Liver (tissue), 9 donors: ENCODE results near the gene PATJ. TPM values are rescaled to one million over a fixed set of nuclear protein-coding genes. Genes with fewer than 3 reads are reported as not detected.

Experiments
- DNase-seq: peaks from one replicate; pipeline ENCODE4 v3.0.0-alpha.2; 2017; ENCODE audit warnings: low spot score
- H3K27ac ChIP-seq, 2 donors: one replicate each; pipeline ENCODE4 v1.7.0; 2013; ENCODE audit warnings: inconsistent platforms in 2 of 2, low read length in 2 of 2, control low read depth in 1 of 2, low read depth in 1 of 2, mild to moderate bottlenecking in 1 of 2
- H3K27me3 ChIP-seq, 4 donors: one replicate each; pipeline versions ENCODE4 v1.6.1 to v1.7.0; 2013; ENCODE audit warnings: low read length in 3 of 4, inconsistent platforms in 1 of 4, mild to moderate bottlenecking in 1 of 4, moderate library complexity in 1 of 4; ENCODE audit not compliant: control insufficient read depth in 4 of 4, insufficient read depth in 4 of 4
- H3K36me3 ChIP-seq, 4 donors: one replicate each; pipeline versions ENCODE4 v1.6.1 to v1.7.0; 2013; ENCODE audit warnings: low read length in 3 of 4, mild to moderate bottlenecking in 3 of 4, low read depth in 1 of 4, moderate library complexity in 1 of 4; ENCODE audit not compliant: control insufficient read depth in 4 of 4, insufficient read depth in 3 of 4
- H3K4me1 ChIP-seq, 4 donors: one replicate each; pipeline versions ENCODE4 v1.6.1 to v1.7.0; 2013; ENCODE audit warnings: low read length in 3 of 4, mild to moderate bottlenecking in 3 of 4, moderate library complexity in 1 of 4; ENCODE audit not compliant: control insufficient read depth in 4 of 4, insufficient read depth in 4 of 4
- H3K4me3 ChIP-seq, 3 donors: one replicate each; pipeline versions ENCODE4 v1.6.1 to v1.7.0; 2013; ENCODE audit warnings: low read length in 3 of 3, control low read depth in 1 of 3, low read depth in 1 of 3, mild to moderate bottlenecking in 1 of 3
- H3K9ac ChIP-seq, 2 donors: one replicate each; pipeline ENCODE4 v1.7.0; 2013; ENCODE audit warnings: low read length in 2 of 2, mild to moderate bottlenecking in 2 of 2, moderate library complexity in 2 of 2, control low read depth in 1 of 2, low read depth in 1 of 2
- H3K9me3 ChIP-seq, 4 donors: one replicate each; pipeline versions ENCODE4 v1.6.1 to v1.7.0; 2013; ENCODE audit warnings: low read length in 3 of 4; ENCODE audit not compliant: control insufficient read depth in 4 of 4
- EGR1 ChIP-seq, 2 donors: IDR thresholded peaks; 2 replicates each; pipeline ENCODE4 v1.6.1; 2016 to 2018; ENCODE audit warnings: antibody characterized with exemption in 2 of 2, low read depth in 2 of 2
- FOXA1 ChIP-seq: IDR thresholded peaks from 2 replicates; pipeline ENCODE4 v1.6.1; 2016; ENCODE audit warnings: antibody characterized with exemption
- FOXA2 ChIP-seq: IDR thresholded peaks from 2 replicates; pipeline ENCODE4 v1.6.1; 2016; ENCODE audit warnings: antibody characterized with exemption
- GABPA ChIP-seq, 2 donors: IDR thresholded peaks in 1 of 2; conservative IDR thresholded peaks in 1 of 2; 2 replicates each; pipeline ENCODE4 v1.6.1; 2016; ENCODE audit warnings: antibody characterized with exemption in 2 of 2, mild to moderate bottlenecking in 1 of 2, moderate library complexity in 1 of 2
- HNF4A ChIP-seq, 2 donors: conservative IDR thresholded peaks; 2 replicates each; pipeline ENCODE4 v1.6.1; 2016; ENCODE audit warnings: antibody characterized with exemption in 2 of 2, mild to moderate bottlenecking in 2 of 2
- HNF4G ChIP-seq: IDR thresholded peaks from 2 replicates; pipeline ENCODE4 v1.6.1; 2016; ENCODE audit warnings: antibody characterized with exemption
- JUND ChIP-seq, 2 donors: IDR thresholded peaks; 2 replicates each; pipeline ENCODE4 v1.6.1; 2016; ENCODE audit warnings: antibody characterized with exemption in 2 of 2
- NR2F2 ChIP-seq: IDR thresholded peaks from 2 replicates; pipeline ENCODE4 v1.6.1; 2016; ENCODE audit warnings: antibody characterized with exemption
- RAD21 ChIP-seq, 2 donors: IDR thresholded peaks; 2 replicates each; pipeline ENCODE4 v1.6.1; 2016; ENCODE audit warnings: antibody characterized with exemption in 2 of 2, mild to moderate bottlenecking in 2 of 2
- RXRA ChIP-seq, 2 donors: IDR thresholded peaks; 2 replicates each; pipeline ENCODE4 v1.6.1; 2017 to 2018; ENCODE audit warnings: antibody characterized with exemption in 2 of 2, mild to moderate bottlenecking in 1 of 2
- TAF1 ChIP-seq: conservative IDR thresholded peaks from 2 replicates; pipeline ENCODE4 v1.6.1; 2016; ENCODE audit warnings: antibody characterized with exemption, mild to moderate bottlenecking
- YY1 ChIP-seq: IDR thresholded peaks from 2 replicates; pipeline ENCODE4 v1.6.1; 2016; ENCODE audit warnings: antibody characterized with exemption, mild to moderate bottlenecking
- WGBS: extraction: QIAGEN DNeasy Blood & Tissue Kit; methylation state at CpG from one replicate; pipeline ENCODE4 v1.1.7; 2013; 5-methylcytosine and 5-hydroxymethylcytosine counted together
- polyA plus RNA-seq, 2 donors: library from polyadenylated mRNA; stranded (reverse) in 1 of 2; unstranded in 1 of 2; fragments of 200-250 nt in 1 of 2; fragments of >200 nt in 1 of 2; fragmentation: Nextera tagmentation in 1 of 2; extraction: Ambion mirVana in 1 of 2; gene quantifications; one replicate each; pipeline versions ENCODE4 v1.2.1 to v1.2.3, GENCODE V29; 2013 to 2015
- total RNA-seq, 2 donors: library from RNA; depleted of rRNA; stranded (reverse); fragments of >200 nt; gene quantifications; one replicate each; pipeline ENCODE4 v1.2.3, GENCODE V29; 2014
- TF ChIP-seq, protein P1 (sequence below): IDR thresholded peaks from 2 replicates; pipeline ENCODE4 v1.6.1; 2016; ENCODE audit warnings: antibody characterized with exemption
- TF ChIP-seq, protein P2 (sequence below): IDR thresholded peaks from 2 replicates; pipeline ENCODE4 v1.6.1; 2016; ENCODE audit warnings: antibody characterized with exemption
- TF ChIP-seq, protein P3 (sequence below): IDR thresholded peaks from 2 replicates; pipeline ENCODE4 v1.6.1; 2016; ENCODE audit warnings: antibody characterized with exemption, mild to moderate bottlenecking
- TF ChIP-seq, protein P4 (sequence below): fragments of 150-350 bp; IDR thresholded peaks from 2 replicates; pipeline ENCODE4 v1.5.1; 2017; ENCODE audit warnings: improper control_type of control experiment, low read depth, low read length; ENCODE audit not compliant: missing input control
- donor health status: healthy.
- donor health status: healthy.
- donor health status: healthy.
- donor health status: healthy.
- donor health status: healthy.

PATJ gene
- total and polyA plus RNA-seq, 4 donors, result 5.7 to 29.8 (median 9.0) TPM

DNA sequence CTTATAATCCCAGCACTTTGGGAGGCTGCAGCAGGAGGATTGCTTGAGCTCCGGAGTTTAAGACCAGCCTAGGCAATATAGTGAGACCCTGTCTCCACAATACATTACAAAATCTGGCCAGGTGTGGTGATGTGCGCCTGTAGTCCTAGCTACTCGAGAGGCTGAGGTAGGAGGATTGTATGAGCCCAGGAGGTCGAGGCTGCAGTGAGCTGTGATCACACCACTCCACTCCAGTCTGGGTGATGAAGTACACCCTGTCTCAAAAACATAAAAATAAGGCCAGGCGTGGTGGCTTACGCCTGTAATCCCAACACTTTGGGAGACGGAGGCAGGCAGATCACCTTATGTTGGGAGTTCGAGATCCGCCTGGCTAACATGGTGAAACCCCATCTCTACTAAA is 480.0 kb downstream of the PATJ start (continued):
- TF ChIP-seq RAD21 (IDR thresholded peaks at IDR 0.05), result no peak
- TF ChIP-seq, protein P1, sequence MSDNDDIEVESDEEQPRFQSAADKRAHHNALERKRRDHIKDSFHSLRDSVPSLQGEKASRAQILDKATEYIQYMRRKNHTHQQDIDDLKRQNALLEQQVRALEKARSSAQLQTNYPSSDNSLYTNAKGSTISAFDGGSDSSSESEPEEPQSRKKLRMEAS, result no peak
- no peak for TF ChIP-seq TAF1
- TF ChIP-seq YY1, result no peak
- TF ChIP-seq FOXA1, result no peak

DNA sequence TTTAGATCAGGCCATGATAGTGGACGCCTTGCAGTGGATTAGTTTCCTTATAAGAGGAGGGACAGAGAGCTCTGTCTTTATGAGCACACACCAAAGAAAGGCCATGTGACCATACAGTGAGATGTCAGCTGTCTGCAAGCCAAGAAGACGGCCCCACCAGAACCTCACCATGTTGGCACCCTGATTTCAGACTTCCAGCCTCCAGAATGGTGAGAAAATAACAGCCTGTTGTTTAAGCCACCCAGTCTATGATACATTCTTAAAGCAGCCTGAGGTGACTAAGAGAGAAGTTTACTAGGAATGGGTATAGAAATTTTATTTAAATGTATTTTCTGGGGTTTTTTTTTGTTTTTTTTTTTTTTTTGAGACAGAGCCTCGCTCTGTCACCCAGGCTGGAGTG is 481.9 kb downstream of the PATJ start:
- DNase-seq, result no peak
- H3K4me1 ChIP-seq, result no peaks in the 10 kb centered on the region
- H3K4me3 ChIP-seq, result no peak overlapping the region
- no peak overlapping the region for H3K27ac ChIP-seq
- no peak overlapping the region for H3K9ac ChIP-seq
- no peaks in the 10 kb centered on the region for H3K9me3 ChIP-seq
- TF ChIP-seq GABPA (IDR thresholded peaks at IDR 0.05 in 1 of 2, conservative IDR thresholded peaks at IDR 0.05 in 1 of 2) (no peak), RAD21 (IDR thresholded peaks at IDR 0.05) (no peak), NR2F2 (no peak), HNF4G (no peak), FOXA2 (no peak), EGR1 (IDR thresholded peaks at IDR 0.05; ENCODE audit: low read depth in 2 of 2) (no peak), TAF1 (no peak), RXRA (IDR thresholded peaks at IDR 0.05) (no peak), HNF4A (conservative IDR thresholded peaks at IDR 0.05) (no peak), JUND (IDR thresholded peaks at IDR 0.05) (no peak), FOXA1 (no peak)
- TF ChIP-seq, protein P2, sequence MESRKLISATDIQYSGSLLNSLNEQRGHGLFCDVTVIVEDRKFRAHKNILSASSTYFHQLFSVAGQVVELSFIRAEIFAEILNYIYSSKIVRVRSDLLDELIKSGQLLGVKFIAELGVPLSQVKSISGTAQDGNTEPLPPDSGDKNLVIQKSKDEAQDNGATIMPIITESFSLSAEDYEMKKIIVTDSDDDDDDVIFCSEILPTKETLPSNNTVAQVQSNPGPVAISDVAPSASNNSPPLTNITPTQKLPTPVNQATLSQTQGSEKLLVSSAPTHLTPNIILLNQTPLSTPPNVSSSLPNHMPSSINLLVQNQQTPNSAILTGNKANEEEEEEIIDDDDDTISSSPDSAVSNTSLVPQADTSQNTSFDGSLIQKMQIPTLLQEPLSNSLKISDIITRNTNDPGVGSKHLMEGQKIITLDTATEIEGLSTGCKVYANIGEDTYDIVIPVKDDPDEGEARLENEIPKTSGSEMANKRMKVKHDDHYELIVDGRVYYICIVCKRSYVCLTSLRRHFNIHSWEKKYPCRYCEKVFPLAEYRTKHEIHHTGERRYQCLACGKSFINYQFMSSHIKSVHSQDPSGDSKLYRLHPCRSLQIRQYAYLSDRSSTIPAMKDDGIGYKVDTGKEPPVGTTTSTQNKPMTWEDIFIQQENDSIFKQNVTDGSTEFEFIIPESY, result no peak
- TF ChIP-seq, protein P3, sequence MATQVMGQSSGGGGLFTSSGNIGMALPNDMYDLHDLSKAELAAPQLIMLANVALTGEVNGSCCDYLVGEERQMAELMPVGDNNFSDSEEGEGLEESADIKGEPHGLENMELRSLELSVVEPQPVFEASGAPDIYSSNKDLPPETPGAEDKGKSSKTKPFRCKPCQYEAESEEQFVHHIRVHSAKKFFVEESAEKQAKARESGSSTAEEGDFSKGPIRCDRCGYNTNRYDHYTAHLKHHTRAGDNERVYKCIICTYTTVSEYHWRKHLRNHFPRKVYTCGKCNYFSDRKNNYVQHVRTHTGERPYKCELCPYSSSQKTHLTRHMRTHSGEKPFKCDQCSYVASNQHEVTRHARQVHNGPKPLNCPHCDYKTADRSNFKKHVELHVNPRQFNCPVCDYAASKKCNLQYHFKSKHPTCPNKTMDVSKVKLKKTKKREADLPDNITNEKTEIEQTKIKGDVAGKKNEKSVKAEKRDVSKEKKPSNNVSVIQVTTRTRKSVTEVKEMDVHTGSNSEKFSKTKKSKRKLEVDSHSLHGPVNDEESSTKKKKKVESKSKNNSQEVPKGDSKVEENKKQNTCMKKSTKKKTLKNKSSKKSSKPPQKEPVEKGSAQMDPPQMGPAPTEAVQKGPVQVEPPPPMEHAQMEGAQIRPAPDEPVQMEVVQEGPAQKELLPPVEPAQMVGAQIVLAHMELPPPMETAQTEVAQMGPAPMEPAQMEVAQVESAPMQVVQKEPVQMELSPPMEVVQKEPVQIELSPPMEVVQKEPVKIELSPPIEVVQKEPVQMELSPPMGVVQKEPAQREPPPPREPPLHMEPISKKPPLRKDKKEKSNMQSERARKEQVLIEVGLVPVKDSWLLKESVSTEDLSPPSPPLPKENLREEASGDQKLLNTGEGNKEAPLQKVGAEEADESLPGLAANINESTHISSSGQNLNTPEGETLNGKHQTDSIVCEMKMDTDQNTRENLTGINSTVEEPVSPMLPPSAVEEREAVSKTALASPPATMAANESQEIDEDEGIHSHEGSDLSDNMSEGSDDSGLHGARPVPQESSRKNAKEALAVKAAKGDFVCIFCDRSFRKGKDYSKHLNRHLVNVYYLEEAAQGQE, result no peak
- TF ChIP-seq, protein P4, sequence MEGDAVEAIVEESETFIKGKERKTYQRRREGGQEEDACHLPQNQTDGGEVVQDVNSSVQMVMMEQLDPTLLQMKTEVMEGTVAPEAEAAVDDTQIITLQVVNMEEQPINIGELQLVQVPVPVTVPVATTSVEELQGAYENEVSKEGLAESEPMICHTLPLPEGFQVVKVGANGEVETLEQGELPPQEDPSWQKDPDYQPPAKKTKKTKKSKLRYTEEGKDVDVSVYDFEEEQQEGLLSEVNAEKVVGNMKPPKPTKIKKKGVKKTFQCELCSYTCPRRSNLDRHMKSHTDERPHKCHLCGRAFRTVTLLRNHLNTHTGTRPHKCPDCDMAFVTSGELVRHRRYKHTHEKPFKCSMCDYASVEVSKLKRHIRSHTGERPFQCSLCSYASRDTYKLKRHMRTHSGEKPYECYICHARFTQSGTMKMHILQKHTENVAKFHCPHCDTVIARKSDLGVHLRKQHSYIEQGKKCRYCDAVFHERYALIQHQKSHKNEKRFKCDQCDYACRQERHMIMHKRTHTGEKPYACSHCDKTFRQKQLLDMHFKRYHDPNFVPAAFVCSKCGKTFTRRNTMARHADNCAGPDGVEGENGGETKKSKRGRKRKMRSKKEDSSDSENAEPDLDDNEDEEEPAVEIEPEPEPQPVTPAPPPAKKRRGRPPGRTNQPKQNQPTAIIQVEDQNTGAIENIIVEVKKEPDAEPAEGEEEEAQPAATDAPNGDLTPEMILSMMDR, result no peak
- TF ChIP-seq, protein P1, result no peak
- no peaks in the 10 kb centered on the region for H3K36me3 ChIP-seq
- no peaks in the 10 kb centered on the region for H3K27me3 ChIP-seq
- 44% methylated on average over 2 of the region's 3 CpGs for WGBS
